MM.1S (cell line): ENCODE measurements around the gene ESYT3.

ENCODE experiments used
- CTCF ChIP-seq: fragments of 300-600 bp; sonication (generic); IDR thresholded peaks from 2 replicates; pipeline ENCODE4 v1.5.1; 2016; ENCODE audit warnings: antibody characterized with exemption, low read length, mixed read lengths
- EZH2 ChIP-seq: fragments of 300-600 bp; sonication (generic); optimal IDR thresholded peaks from 2 replicates; pipeline ENCODE3; 2017; ENCODE audit warnings: low read depth, mild to moderate bottlenecking, antibody characterized with exemption, low read length, mixed read lengths
- EZH2phosphoT487 ChIP-seq: fragments of 300-600 bp; sonication (generic); IDR thresholded peaks from 2 replicates; pipeline ENCODE4 v1.6.1; 2018; ENCODE audit warnings: antibody characterized with exemption, low read length

GRCh38 chr3:138384976-138385375, 49.4 kb upstream of the ESYT3 start:
- TF ChIP-seq CTCF (no peak), EZH2phosphoT487 (no peak), EZH2 (no peak)
